K562 (cell line): ENCODE measurements around the gene ZNF148. TPM values are rescaled to one million over a fixed set of nuclear protein-coding genes. Genes with fewer than 3 reads are reported as not detected.

ENCODE experiments used
- ATF7 ChIP-seq: fragments of 450-650 bp; IDR thresholded peaks from 2 replicates; pipeline ENCODE4 v1.7.1; 2014; ENCODE audit warnings: mild to moderate bottlenecking, moderate library complexity
- BMI1 ChIP-seq: fragments of 150-350 bp; IDR thresholded peaks from 2 replicates; pipeline ENCODE4 v1.6.1; 2014; ENCODE audit warnings: low read length
- CBFA2T2 ChIP-seq: fragments of 450-650 bp; conservative IDR thresholded peaks from 2 replicates; pipeline ENCODE4 v1.6.1; 2017; ENCODE audit warnings: mild to moderate bottlenecking
- CEBPZ ChIP-seq: fragments of 150-350 bp; IDR thresholded peaks from 2 replicates; pipeline ENCODE4 v1.6.1; 2014; ENCODE audit warnings: low read depth, mild to moderate bottlenecking, low read length, borderline replicate concordance
- HNRNPLL ChIP-seq: fragments of 200-400 bp; formaldehyde crosslinking; IDR thresholded peaks from 2 replicates; pipeline ENCODE4 v1.6.1; 2017; ENCODE audit warnings: low read length, low read depth, mild to moderate bottlenecking; ENCODE audit not compliant: poor library complexity, severe bottlenecking
- ID3 ChIP-seq, 2 experiments: fragments of 250-450 bp in 1 of 2; fragments of 450-650 bp in 1 of 2; sonication (Bioruptor Pico) in 1 of 2; IDR thresholded peaks; 2 replicates each; pipeline versions ENCODE4 v1.6.1 to v1.8.0; 2016 to 2021; ENCODE audit warnings: mild to moderate bottlenecking in 2 of 2, moderate library complexity in 2 of 2, missing compliant biosample characterization in 1 of 2, missing genetic modification characterization in 1 of 2
- JUNB ChIP-seq: fragments of 450-650 bp; formaldehyde crosslinking; conservative IDR thresholded peaks from 2 replicates; pipeline ENCODE4 v1.4.0; 2020; ENCODE audit warnings: mild to moderate bottlenecking
- KAT7 ChIP-seq: sonication (generic); formaldehyde crosslinking; IDR thresholded peaks from 2 replicates; pipeline ENCODE4 v1.8.0; 2022; ENCODE audit warnings: missing genetic modification reagents, mild to moderate bottlenecking, borderline replicate concordance
- MXI1 ChIP-seq: IDR thresholded peaks from 2 replicates; pipeline ENCODE4 v1.6.1; 2011; ENCODE audit warnings: low read depth, mild to moderate bottlenecking, improper control_type of control experiment, low read length
- NCOR1 ChIP-seq: fragments of 450-650 bp; IDR thresholded peaks from 2 replicates; pipeline ENCODE4 v1.6.1; 2016; ENCODE audit warnings: mild to moderate bottlenecking, moderate library complexity
- NR2C1 ChIP-seq, 2 experiments: fragments of 450-650 bp; IDR thresholded peaks; 2 replicates each; pipeline ENCODE4 v1.6.1; 2017; ENCODE audit warnings: mild to moderate bottlenecking in 2 of 2, antibody characterized with exemption in 1 of 2, inconsistent platforms in 1 of 2, missing compliant biosample characterization in 1 of 2, missing genetic modification characterization in 1 of 2
- POLR2AphosphoS5 ChIP-seq: IDR thresholded peaks from 2 replicates; pipeline ENCODE4 v1.6.1; 2011; ENCODE audit warnings: mild to moderate bottlenecking, low read depth, low read length, moderate library complexity; ENCODE audit not compliant: control insufficient read depth, insufficient read depth
- PTBP1 ChIP-seq: fragments of 200-400 bp; formaldehyde crosslinking; IDR thresholded peaks from 2 replicates; pipeline ENCODE4 v1.6.1; 2017; ENCODE audit warnings: low read depth, low read length
- ZC3H8 ChIP-seq: fragments of 450-650 bp; IDR thresholded peaks from 2 replicates; pipeline ENCODE4 v1.6.1; 2017
- ZFP1 ChIP-seq: fragments of 450-650 bp; formaldehyde crosslinking; IDR thresholded peaks from 2 replicates; pipeline ENCODE4 v1.4.0; 2020; ENCODE audit warnings: mild to moderate bottlenecking, mixed read lengths
- ZFP36 ChIP-seq: fragments of 150-350 bp; IDR thresholded peaks from 2 replicates; pipeline ENCODE4 v1.6.1; 2018; ENCODE audit warnings: low read length, low read depth; ENCODE audit not compliant: partially characterized antibody
- ZNF3 ChIP-seq: fragments of 250-450 bp; sonication (Bioruptor Pico); IDR thresholded peaks from 2 replicates; pipeline ENCODE4 v1.5.0; 2021; ENCODE audit warnings: mild to moderate bottlenecking, moderate library complexity
- ZNF586 ChIP-seq: fragments of 450-650 bp; formaldehyde crosslinking; conservative IDR thresholded peaks from 2 replicates; pipeline ENCODE4 v1.4.0; 2020; ENCODE audit warnings: mild to moderate bottlenecking, moderate library complexity
- polyA plus RNA-seq, 8 experiments: library from polyadenylated mRNA; depleted of rRNA in 4 of 8; stranded (reverse) in 5 of 8; unstranded in 3 of 8; fragments of >200 nt; fragmentation: Nextera tagmentation in 2 of 8; fragmentation: Illumina TruSeq in 1 of 8; extraction: Ambion mirVana in 2 of 8; extraction: Trizol in 1 of 8; gene quantifications; 2 replicates each; pipeline versions ENCODE4 v1.2.1 to v1.2.3, GENCODE V29; 2011 to 2014; ENCODE audit warnings: inconsistent platforms in 1 of 8, missing spikeins in 1 of 8
- total RNA-seq, 7 experiments: library from RNA; depleted of rRNA in 6 of 7; stranded (reverse); fragments of >200 nt in 6 of 7; fragmentation: Illumina TruSeq in 2 of 7; extraction: Trizol in 2 of 7; gene quantifications; 2 replicates each; pipeline versions ENCODE4 v1.2.1 to v1.2.3, GENCODE V29; 2011 to 2021; ENCODE audit warnings: low replicate concordance in 1 of 7
- TF ChIP-seq, protein P1 (sequence below): fragments of 450-650 bp; IDR thresholded peaks from 2 replicates; pipeline ENCODE4 v1.7.1; 2018; ENCODE audit warnings: mild to moderate bottlenecking, low read depth; ENCODE audit not compliant: partially characterized antibody

The ZNF148 gene
- total and polyA plus RNA-seq, 9 of the 15 experiments (the other 6 are each of a cell fraction or from before 2014, with no cell fraction given), result 2.7 to 15.1 (median 8.3) TPM

DNA sequence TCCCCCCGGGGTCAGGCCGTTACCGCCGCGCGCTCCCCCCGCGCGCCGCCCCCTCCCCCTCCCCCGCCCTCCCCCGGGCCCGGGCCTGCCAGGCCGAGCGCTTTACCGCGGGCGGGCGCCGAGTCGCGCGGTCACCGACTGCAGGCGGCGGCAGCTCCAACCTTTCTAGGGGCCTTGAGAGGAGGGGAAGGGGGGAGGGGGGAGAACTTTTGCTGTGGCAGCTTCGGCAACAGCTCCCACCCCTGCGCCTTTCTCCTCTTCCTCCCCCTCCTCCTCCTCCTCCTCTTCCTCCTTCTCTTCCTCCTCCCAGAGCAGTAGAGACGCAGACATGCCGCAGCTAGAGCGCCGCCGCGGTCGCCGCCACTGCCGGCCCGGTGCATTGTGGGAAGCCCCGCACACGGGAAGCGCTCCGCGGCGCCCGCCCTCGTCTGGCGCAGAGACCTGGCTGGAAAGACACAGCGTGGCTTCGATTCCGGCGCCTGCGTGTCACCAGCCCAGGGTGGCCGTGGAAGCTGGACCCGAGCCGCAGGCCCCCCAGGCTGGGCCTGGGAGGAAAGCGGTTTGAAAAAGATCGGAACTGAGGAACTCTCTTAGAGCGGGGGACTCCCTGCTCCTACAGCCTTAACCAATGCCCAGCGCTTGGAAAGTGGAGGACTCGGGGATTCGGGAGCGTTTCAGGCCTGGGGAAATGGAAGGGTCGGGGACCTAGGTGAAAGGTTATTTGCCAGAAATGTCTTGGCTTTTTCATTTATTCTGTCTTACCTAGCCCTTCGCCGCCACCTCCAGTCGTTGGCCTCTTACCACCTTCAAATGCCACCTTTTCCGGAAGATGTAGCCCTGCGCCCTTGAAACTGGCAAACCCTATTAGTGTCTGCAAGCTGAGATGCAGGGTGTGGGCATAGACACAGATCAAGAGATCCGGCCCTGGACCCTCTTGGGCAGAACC, at the start of gene ZNF148 (continued):
- no peak for TF ChIP-seq ID3 (CRISPR knock-in tag; IDR thresholded peaks at IDR 0.05)
- no peak for TF ChIP-seq ID3 (tag; IDR thresholded peaks at IDR 0.05)
- no peak for TF ChIP-seq ZC3H8
- no peak for TF ChIP-seq BMI1
- no peak for TF ChIP-seq CEBPZ
- TF ChIP-seq KAT7, result 0 out of 2 replicates have a peak, but pooled peaks have one; percentile 46
- TF ChIP-seq MXI1, result no peak
- no peak for TF ChIP-seq CBFA2T2
- TF ChIP-seq ZNF586 (CRISPR knock-in tag), result no peak
- peak; percentile 45; the same call in 1 of the 2 replicates for TF ChIP-seq ATF7
- TF ChIP-seq NCOR1, result peak; percentile 77; the same call in 1 of the 2 replicates
- peak; percentile 86 for TF ChIP-seq POLR2AphosphoS5
- no peak for TF ChIP-seq JUNB (CRISPR knock-in tag)
- TF ChIP-seq NR2C1 (IDR thresholded peaks at IDR 0.05), result no peak
- 0 out of 2 replicates have a peak, but pooled peaks have one; percentile 43 for TF ChIP-seq NR2C1 (tag; IDR thresholded peaks at IDR 0.05)
- peak; percentile 24 for TF ChIP-seq HNRNPLL
- TF ChIP-seq ZFP1 (CRISPR knock-in tag), result no peak
- peak; percentile 11 for TF ChIP-seq ZFP36
- TF ChIP-seq ZNF3 (CRISPR knock-in tag), result no peak
- TF ChIP-seq, protein P1, sequence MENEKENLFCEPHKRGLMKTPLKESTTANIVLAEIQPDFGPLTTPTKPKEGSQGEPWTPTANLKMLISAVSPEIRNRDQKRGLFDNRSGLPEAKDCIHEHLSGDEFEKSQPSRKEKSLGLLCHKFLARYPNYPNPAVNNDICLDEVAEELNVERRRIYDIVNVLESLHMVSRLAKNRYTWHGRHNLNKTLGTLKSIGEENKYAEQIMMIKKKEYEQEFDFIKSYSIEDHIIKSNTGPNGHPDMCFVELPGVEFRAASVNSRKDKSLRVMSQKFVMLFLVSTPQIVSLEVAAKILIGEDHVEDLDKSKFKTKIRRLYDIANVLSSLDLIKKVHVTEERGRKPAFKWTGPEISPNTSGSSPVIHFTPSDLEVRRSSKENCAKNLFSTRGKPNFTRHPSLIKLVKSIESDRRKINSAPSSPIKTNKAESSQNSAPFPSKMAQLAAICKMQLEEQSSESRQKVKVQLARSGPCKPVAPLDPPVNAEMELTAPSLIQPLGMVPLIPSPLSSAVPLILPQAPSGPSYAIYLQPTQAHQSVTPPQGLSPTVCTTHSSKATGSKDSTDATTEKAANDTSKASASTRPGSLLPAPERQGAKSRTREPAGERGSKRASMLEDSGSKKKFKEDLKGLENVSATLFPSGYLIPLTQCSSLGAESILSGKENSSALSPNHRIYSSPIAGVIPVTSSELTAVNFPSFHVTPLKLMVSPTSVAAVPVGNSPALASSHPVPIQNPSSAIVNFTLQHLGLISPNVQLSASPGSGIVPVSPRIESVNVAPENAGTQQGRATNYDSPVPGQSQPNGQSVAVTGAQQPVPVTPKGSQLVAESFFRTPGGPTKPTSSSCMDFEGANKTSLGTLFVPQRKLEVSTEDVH, result peak; percentile 28
- TF ChIP-seq PTBP1, result no peak
